Measurements from ENCODE around the gene NFIC.

DNA sequence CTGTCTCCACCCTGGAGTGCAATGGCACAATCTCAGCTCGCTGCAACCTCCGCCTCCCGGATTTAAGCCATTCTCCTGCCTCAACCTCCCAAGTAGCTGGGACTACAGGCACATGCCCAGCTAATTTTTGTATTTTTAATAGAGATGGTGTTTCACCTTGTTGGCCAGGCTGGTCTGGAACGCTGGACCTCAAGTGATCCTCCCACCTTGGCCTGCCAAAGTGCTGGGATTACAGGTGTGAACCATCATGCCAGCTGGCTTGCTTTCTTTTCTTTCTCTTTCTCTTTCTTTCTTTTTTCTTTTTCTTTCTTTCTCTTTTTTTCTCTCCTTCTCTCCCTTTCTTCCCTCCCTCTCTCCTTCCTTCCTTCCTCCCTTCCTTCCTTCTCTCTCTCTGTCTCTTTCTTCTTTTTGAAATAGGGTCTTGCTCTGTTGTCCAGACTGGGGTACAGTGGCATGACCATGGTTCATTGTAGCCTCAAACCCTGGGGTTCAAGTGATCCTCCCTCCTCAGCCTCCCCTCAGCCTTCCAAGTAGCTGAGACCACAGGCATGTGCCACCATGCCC is 33.3 kb upstream of the NFIC start:
- no peak for TF ChIP-seq EP300 (conservative IDR thresholded peaks at IDR 0.05; ENCODE audit: poor library complexity, severe bottlenecking)
- no peak for TF ChIP-seq CTCF (IDR thresholded peaks at IDR 0.05; ENCODE audit: poor library complexity, severe bottlenecking)
- no peak for TF ChIP-seq EZH2 (IDR thresholded peaks at IDR 0.05; ENCODE audit: borderline replicate concordance, insufficient read depth, low read length, poor library complexity, severe bottlenecking)
- TF ChIP-seq, protein P1, sequence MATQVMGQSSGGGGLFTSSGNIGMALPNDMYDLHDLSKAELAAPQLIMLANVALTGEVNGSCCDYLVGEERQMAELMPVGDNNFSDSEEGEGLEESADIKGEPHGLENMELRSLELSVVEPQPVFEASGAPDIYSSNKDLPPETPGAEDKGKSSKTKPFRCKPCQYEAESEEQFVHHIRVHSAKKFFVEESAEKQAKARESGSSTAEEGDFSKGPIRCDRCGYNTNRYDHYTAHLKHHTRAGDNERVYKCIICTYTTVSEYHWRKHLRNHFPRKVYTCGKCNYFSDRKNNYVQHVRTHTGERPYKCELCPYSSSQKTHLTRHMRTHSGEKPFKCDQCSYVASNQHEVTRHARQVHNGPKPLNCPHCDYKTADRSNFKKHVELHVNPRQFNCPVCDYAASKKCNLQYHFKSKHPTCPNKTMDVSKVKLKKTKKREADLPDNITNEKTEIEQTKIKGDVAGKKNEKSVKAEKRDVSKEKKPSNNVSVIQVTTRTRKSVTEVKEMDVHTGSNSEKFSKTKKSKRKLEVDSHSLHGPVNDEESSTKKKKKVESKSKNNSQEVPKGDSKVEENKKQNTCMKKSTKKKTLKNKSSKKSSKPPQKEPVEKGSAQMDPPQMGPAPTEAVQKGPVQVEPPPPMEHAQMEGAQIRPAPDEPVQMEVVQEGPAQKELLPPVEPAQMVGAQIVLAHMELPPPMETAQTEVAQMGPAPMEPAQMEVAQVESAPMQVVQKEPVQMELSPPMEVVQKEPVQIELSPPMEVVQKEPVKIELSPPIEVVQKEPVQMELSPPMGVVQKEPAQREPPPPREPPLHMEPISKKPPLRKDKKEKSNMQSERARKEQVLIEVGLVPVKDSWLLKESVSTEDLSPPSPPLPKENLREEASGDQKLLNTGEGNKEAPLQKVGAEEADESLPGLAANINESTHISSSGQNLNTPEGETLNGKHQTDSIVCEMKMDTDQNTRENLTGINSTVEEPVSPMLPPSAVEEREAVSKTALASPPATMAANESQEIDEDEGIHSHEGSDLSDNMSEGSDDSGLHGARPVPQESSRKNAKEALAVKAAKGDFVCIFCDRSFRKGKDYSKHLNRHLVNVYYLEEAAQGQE (IDR thresholded peaks at IDR 0.05; ENCODE audit: borderline replicate concordance) = no peak
- TF ChIP-seq MXI1 (conservative IDR thresholded peaks at IDR 0.05; ENCODE audit: poor library complexity, severe bottlenecking) = no peak
- TF ChIP-seq TAF1 (IDR thresholded peaks at IDR 0.05; ENCODE audit: low read depth) = no peak
- no peak for TF ChIP-seq POLR2AphosphoS5 (IDR thresholded peaks at IDR 0.05)
- TF ChIP-seq SMC3 (conservative IDR thresholded peaks at IDR 0.05; ENCODE audit: poor library complexity) = no peak
- no peak for TF ChIP-seq RAD21 (conservative IDR thresholded peaks at IDR 0.05)
